ENCODE data around the gene LYPD6. TPM values are rescaled to one million over a fixed set of nuclear protein-coding genes. Genes with fewer than 3 reads are reported as not detected.

Gene LYPD6
- total RNA-seq, 2 experiments from 2014 or later, result not detected

DNA sequence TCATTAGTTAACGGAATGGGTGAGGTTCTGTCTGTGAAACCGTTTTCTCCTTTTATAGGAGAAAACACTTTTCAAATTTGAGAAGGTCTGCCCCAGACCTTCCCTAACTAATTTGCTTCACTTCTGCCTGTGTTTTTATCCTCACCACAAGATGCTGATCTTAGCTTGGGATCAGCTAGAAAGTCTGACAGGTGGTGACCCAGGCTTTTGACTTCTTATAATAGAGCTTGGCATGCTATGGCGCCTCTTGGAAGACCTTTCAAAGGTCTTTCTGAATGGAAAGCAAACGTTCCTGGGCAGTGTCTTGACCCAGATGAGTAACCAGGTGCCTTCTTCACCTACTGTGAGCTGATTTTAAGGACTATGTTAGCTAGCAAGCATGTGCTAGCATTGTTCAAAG is 91.4 kb downstream of the LYPD6 start:
- POLR2A ChIA-PET, result interaction anchor here (0.7 to 1.2 kb wide), 3 partner anchors 9 to 322 kb away, joined by 3 to 4 read pairs (median 3); no protein-coding TSS in a partner anchor
- Histone ChIP-seq H3K36me3 (ENCODE audit: insufficient read depth, low read length) (no peaks in the 10 kb centered on the region), H4K20me1 (ENCODE audit: insufficient read depth, low read length) (no peaks in the 10 kb centered on the region), H3K4me3 (ENCODE audit: low read depth, low read length, poor library complexity, severe bottlenecking) (no peak overlapping the region), H3K9me2 (ENCODE audit: insufficient read depth, low read length) (no peaks in the 10 kb centered on the region), H3K27ac (ENCODE audit: low read depth, low read length, poor library complexity, severe bottlenecking) (no peak overlapping the region), H2AFZ (ENCODE audit: low read length) (no peak overlapping the region), H3K4me1 (ENCODE audit: insufficient read depth, low read length, poor library complexity, severe bottlenecking) (no peaks in the 10 kb centered on the region), H3K4me2 (ENCODE audit: low read length) (no peak overlapping the region), H3K9me3 (ENCODE audit: low read length) (no peaks in the 10 kb centered on the region), H3K79me2 (ENCODE audit: insufficient read depth, low read depth, low read length) (no peaks in the 10 kb centered on the region)
- no peak for DNase-seq (ENCODE audit: low spot score)
- TF ChIP-seq EZH2phosphoT487 (IDR thresholded peaks at IDR 0.05; ENCODE audit: borderline replicate concordance, low read depth, low read length), result no peak
- TF ChIP-seq, protein P1, sequence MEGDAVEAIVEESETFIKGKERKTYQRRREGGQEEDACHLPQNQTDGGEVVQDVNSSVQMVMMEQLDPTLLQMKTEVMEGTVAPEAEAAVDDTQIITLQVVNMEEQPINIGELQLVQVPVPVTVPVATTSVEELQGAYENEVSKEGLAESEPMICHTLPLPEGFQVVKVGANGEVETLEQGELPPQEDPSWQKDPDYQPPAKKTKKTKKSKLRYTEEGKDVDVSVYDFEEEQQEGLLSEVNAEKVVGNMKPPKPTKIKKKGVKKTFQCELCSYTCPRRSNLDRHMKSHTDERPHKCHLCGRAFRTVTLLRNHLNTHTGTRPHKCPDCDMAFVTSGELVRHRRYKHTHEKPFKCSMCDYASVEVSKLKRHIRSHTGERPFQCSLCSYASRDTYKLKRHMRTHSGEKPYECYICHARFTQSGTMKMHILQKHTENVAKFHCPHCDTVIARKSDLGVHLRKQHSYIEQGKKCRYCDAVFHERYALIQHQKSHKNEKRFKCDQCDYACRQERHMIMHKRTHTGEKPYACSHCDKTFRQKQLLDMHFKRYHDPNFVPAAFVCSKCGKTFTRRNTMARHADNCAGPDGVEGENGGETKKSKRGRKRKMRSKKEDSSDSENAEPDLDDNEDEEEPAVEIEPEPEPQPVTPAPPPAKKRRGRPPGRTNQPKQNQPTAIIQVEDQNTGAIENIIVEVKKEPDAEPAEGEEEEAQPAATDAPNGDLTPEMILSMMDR (conservative IDR thresholded peaks at IDR 0.05; ENCODE audit: low read length), result no peak
- intact Hi-C loops (cut with micrococcal nuclease; ENCODE audit: unreplicated experiment), result no loop called here
- no TSS peak for BruUV-seq (replicated peaks)
- CTCF ChIA-PET (ENCODE audit: unreplicated experiment), result no interaction called here

DNA sequence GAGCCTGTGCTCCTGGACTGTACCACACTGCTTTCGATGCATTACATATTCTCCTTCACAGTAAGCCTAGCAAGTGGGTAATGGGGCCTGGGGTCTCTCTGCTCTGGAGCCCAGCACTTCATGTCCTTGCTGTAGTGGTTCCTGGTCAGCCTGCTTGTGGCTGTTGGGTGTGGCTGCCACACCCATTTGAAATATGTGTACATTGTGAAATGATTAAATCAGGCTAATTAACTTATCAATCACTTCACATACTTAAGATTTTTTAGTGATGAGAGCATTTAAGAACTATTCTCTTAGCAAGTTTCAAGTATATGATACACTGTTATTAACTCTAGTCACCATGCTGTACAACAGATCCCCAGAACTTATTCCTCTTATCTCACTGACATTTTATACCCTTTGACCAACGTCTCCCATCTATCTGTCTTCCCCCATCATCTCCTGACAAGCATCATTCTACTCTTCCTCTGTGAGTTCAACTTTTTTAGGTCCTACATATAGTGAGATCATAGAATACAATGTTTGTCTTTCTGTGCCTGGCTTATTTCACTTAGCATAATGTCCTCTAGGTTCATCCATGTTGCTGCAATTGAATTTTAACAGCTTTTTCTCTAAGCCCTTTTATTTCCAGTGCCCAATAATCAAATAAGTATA is 92.1 kb downstream of the LYPD6 start:
- TF ChIP-seq, protein P1 (conservative IDR thresholded peaks at IDR 0.05; ENCODE audit: low read length), result no peak
- TF ChIP-seq EZH2phosphoT487 (IDR thresholded peaks at IDR 0.05; ENCODE audit: borderline replicate concordance, low read depth, low read length), result no peak
- no peak overlapping the region for H3K27ac ChIP-seq (ENCODE audit: low read depth, low read length, poor library complexity, severe bottlenecking)
- H3K4me1 ChIP-seq (ENCODE audit: insufficient read depth, low read length, poor library complexity, severe bottlenecking), result no peaks in the 10 kb centered on the region
- POLR2A ChIA-PET, result interaction anchor here (0.7 to 1.2 kb wide), 2 partner anchors 10 to 323 kb away, joined by 3 to 4 read pairs; no protein-coding TSS in a partner anchor
- no peaks in the 10 kb centered on the region for H4K20me1 ChIP-seq (ENCODE audit: insufficient read depth, low read length)
- no peaks in the 10 kb centered on the region for H3K79me2 ChIP-seq (ENCODE audit: insufficient read depth, low read depth, low read length)
- CTCF ChIA-PET (ENCODE audit: unreplicated experiment), result no interaction called here
- no peaks in the 10 kb centered on the region for H3K9me2 ChIP-seq (ENCODE audit: insufficient read depth, low read length)
- H2AFZ ChIP-seq (ENCODE audit: low read length), result no peak overlapping the region
- no peak overlapping the region for H3K4me3 ChIP-seq (ENCODE audit: low read depth, low read length, poor library complexity, severe bottlenecking)
- intact Hi-C loops (cut with micrococcal nuclease; ENCODE audit: unreplicated experiment), result no loop called here
- no TSS peak for BruUV-seq (replicated peaks)
- H3K9me3 ChIP-seq (ENCODE audit: low read length), result no peaks in the 10 kb centered on the region
- no peaks in the 10 kb centered on the region for H3K36me3 ChIP-seq (ENCODE audit: insufficient read depth, low read length)
- no peak overlapping the region for H3K4me2 ChIP-seq (ENCODE audit: low read length)
- no peak for DNase-seq (ENCODE audit: low spot score)

DNA sequence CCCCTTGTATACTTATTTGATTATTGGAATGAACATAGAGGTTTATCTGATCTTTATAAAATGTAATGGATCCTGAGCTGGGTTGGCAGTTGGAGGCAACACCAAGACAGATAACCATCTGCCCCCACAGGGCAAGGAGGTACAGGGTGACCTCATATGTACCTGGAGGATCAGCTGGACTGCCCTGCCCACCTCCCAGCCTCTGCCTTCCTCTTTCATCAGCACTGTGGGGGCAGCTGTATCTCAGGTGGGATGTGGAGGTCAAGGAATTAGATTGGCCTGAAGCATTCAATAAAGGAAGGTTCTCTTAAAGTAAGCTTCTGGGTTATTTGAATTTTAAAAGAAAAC is 92.6 kb downstream of the LYPD6 start:
- H3K9me3 ChIP-seq (ENCODE audit: low read length), result no peaks in the 10 kb centered on the region
- no peaks in the 10 kb centered on the region for H3K9me2 ChIP-seq (ENCODE audit: insufficient read depth, low read length)
- H4K20me1 ChIP-seq (ENCODE audit: insufficient read depth, low read length), result no peaks in the 10 kb centered on the region
- no peaks in the 10 kb centered on the region for H3K4me1 ChIP-seq (ENCODE audit: insufficient read depth, low read length, poor library complexity, severe bottlenecking)
- intact Hi-C loops (cut with micrococcal nuclease; ENCODE audit: unreplicated experiment), result no loop called here
- no peak overlapping the region for H3K27ac ChIP-seq (ENCODE audit: low read depth, low read length, poor library complexity, severe bottlenecking)
- ChIA-PET POLR2A (interaction anchor here (1.4 kb wide), 1 partner anchor 10 kb away, joined by 3 read pairs; no protein-coding TSS in a partner anchor), CTCF (ENCODE audit: unreplicated experiment) (no interaction called here)
- H2AFZ ChIP-seq (ENCODE audit: low read length), result no peak overlapping the region
- H3K4me2 ChIP-seq (ENCODE audit: low read length), result no peak overlapping the region
- DNase-seq (ENCODE audit: low spot score), result no peak
- no TSS peak for BruUV-seq (replicated peaks)
- no peaks in the 10 kb centered on the region for H3K36me3 ChIP-seq (ENCODE audit: insufficient read depth, low read length)
- no peaks in the 10 kb centered on the region for H3K79me2 ChIP-seq (ENCODE audit: insufficient read depth, low read depth, low read length)
- H3K4me3 ChIP-seq (ENCODE audit: low read depth, low read length, poor library complexity, severe bottlenecking), result no peak overlapping the region
- TF ChIP-seq EZH2phosphoT487 (IDR thresholded peaks at IDR 0.05; ENCODE audit: borderline replicate concordance, low read depth, low read length), result no peak
- TF ChIP-seq, protein P1 (conservative IDR thresholded peaks at IDR 0.05; ENCODE audit: low read length), result no peak

Data from OCI-LY7 (cell line).